Measurements from ENCODE around the gene SUGCT. TPM values are rescaled to one million over a fixed set of nuclear protein-coding genes. Genes with fewer than 3 reads are reported as not detected.
"Not testable (repeated sequence)": the region's sequence is repeated elsewhere in the genome, so short reads cannot be mapped to it uniquely, and the experiment has no call there.

SUGCT gene
- total and polyA plus RNA-seq, 2 of the 8 experiments (the other 6 are each of a cell fraction or from before 2014, with no cell fraction given), result 2.8 to 5.4 TPM

GRCh38 chr7:40213856-40214255, 79.1 kb downstream of the SUGCT start (continued):
- TF ChIP-seq TCF12 (IDR thresholded peaks at IDR 0.05; ENCODE audit: low read depth, low read length) (no peak), SUZ12 (IDR thresholded peaks at IDR 0.05; ENCODE audit: low read length) (no peak), CBX5 (IDR thresholded peaks at IDR 0.05; ENCODE audit: low read depth, low read length) (no peak), CBX8 (IDR thresholded peaks at IDR 0.05; ENCODE audit: borderline replicate concordance, low read depth, low read length) (no peak), TBP (IDR thresholded peaks at IDR 0.05; ENCODE audit: low read depth, low read length) (no peak), SP1 (IDR thresholded peaks at IDR 0.05; ENCODE audit: low read depth, low read length) (no peak)

GRCh38 chr7:40218612-40219011, 83.8 kb downstream of the SUGCT start:
- H3K4me1 ChIP-seq (replicated peaks in 1 of 4; ENCODE audit: control insufficient read depth in 3 of 4, insufficient read depth in 4 of 4, low read length in 3 of 4); H3K18ac ChIP-seq (ENCODE audit: extremely low read depth, low read length); H2BK5ac ChIP-seq (ENCODE audit: low read depth, low read length); H3K79me1 ChIP-seq (ENCODE audit: low read depth, low read length); FAIRE-seq; POLR2A ChIA-PET (ENCODE audit: partially characterized antibody); H2BK120ac ChIP-seq (replicated peaks; ENCODE audit: low read depth, low read length); H2BK15ac ChIP-seq (ENCODE audit: low read length); H4K20me1 ChIP-seq (replicated peaks in 1 of 2; ENCODE audit: control insufficient read depth in 1 of 2, insufficient read depth in 2 of 2, low read length in 2 of 2); H2AFZ ChIP-seq (ENCODE audit: low read length); H2BK20ac ChIP-seq (ENCODE audit: low read length); H3K9ac ChIP-seq (replicated peaks in 1 of 4; ENCODE audit: extremely low read depth in 1 of 4, low read depth in 3 of 4, low read length in 3 of 4); DNase-seq (ENCODE audit: low read depth in 1 of 2, low spot score in 2 of 2); H3K27ac ChIP-seq (ENCODE audit: low read depth, low read length); H3K23ac ChIP-seq (ENCODE audit: insufficient read length); H3K56ac ChIP-seq (replicated peaks; ENCODE audit: insufficient read length, low read depth, low read length); H3K36me3 ChIP-seq (ENCODE audit: control insufficient read depth in 2 of 4, insufficient read depth in 4 of 4, low read length in 3 of 4); H3K4ac ChIP-seq (replicated peaks; ENCODE audit: insufficient read length, low read depth, low read length); H3K4me3 ChIP-seq (ENCODE audit: extremely low read depth in 1 of 4, insufficient read depth in 2 of 4, low read depth in 3 of 4, low read length in 4 of 4); H3K79me2 ChIP-seq (ENCODE audit: control insufficient read depth in 1 of 2, insufficient read depth in 2 of 2, low read length in 2 of 2); H3K9me3 ChIP-seq (ENCODE audit: insufficient read depth in 2 of 2, low read depth in 1 of 2, low read length in 1 of 2); H4K5ac ChIP-seq (ENCODE audit: insufficient read length, low read depth, low read length); H2BK12ac ChIP-seq (ENCODE audit: low read depth, low read length); H3K14ac ChIP-seq (ENCODE audit: insufficient read length); H2AK5ac ChIP-seq (ENCODE audit: low read depth, low read length); H3K23me2 ChIP-seq (ENCODE audit: low read depth, low read length); H3K4me2 ChIP-seq (ENCODE audit: insufficient read depth in 1 of 2, low read depth in 2 of 2, low read length in 2 of 2); H3K27me3 ChIP-seq (replicated peaks in 1 of 4; ENCODE audit: control insufficient read depth in 3 of 4, extremely low read depth in 1 of 4, insufficient read depth in 3 of 4, low read length in 3 of 4); H4K91ac ChIP-seq (replicated peaks; ENCODE audit: insufficient read length, low read length); H4K8ac ChIP-seq (ENCODE audit: extremely low read depth, insufficient read depth, low read length): not testable (repeated sequence)
- CTCF ChIA-PET (ENCODE audit: partially characterized antibody), result interaction anchor here (1.5 kb wide), 1 partner anchor 14 kb away, joined by 4 read pairs; no protein-coding TSS in a partner anchor
- WGBS, 2 experiments (ENCODE audit: extremely low coverage in 1 of 2, insufficient coverage in 1 of 2, insufficient read length in 1 of 2, insufficient replicate concordance in 2 of 2, low coverage in 1 of 2, low lambda C conversion rate in 2 of 2, missing lambda C conversion rate in 1 of 2), result 94% methylated on average over 7 of the region's 7 CpGs; no CpG with 5 or more reads in 1 of the 2 experiments
